ENCODE data around the gene ATG7.

The ATG7 gene

DNA sequence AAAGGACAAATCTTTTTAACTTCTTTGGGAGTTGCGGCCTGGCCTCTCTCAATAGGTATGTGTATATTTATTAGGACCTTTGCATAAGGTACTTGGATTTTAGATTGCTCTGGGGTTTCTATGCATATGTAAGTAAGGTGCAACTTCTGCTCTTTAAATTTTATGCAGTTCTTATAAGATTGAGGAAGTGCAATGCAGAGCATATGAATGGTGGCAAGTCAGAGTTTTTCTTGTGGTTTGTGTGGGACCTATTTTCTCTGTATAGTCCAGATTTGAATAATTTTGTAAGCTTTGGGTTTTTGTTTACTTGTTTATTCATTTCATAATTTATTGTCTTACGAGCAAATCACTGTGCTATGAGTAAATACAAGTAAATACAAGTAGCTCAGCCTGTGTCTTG is 101.5 kb downstream of the ATG7 start:
- Histone ChIP-seq H3K27ac (replicated peaks) (no peak overlapping the region), H3K27me3 (ENCODE audit: insufficient read depth, poor library complexity, severe bottlenecking) (no peaks in the 10 kb centered on the region)
- TF ChIP-seq POLR2AphosphoS5 (IDR thresholded peaks at IDR 0.05; ENCODE audit: low read depth) = no peak
- TF ChIP-seq, protein P1, sequence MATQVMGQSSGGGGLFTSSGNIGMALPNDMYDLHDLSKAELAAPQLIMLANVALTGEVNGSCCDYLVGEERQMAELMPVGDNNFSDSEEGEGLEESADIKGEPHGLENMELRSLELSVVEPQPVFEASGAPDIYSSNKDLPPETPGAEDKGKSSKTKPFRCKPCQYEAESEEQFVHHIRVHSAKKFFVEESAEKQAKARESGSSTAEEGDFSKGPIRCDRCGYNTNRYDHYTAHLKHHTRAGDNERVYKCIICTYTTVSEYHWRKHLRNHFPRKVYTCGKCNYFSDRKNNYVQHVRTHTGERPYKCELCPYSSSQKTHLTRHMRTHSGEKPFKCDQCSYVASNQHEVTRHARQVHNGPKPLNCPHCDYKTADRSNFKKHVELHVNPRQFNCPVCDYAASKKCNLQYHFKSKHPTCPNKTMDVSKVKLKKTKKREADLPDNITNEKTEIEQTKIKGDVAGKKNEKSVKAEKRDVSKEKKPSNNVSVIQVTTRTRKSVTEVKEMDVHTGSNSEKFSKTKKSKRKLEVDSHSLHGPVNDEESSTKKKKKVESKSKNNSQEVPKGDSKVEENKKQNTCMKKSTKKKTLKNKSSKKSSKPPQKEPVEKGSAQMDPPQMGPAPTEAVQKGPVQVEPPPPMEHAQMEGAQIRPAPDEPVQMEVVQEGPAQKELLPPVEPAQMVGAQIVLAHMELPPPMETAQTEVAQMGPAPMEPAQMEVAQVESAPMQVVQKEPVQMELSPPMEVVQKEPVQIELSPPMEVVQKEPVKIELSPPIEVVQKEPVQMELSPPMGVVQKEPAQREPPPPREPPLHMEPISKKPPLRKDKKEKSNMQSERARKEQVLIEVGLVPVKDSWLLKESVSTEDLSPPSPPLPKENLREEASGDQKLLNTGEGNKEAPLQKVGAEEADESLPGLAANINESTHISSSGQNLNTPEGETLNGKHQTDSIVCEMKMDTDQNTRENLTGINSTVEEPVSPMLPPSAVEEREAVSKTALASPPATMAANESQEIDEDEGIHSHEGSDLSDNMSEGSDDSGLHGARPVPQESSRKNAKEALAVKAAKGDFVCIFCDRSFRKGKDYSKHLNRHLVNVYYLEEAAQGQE (IDR thresholded peaks at IDR 0.05; ENCODE audit: insufficient replicate concordance, low read depth) = no peak
- TF ChIP-seq GABPA (IDR thresholded peaks at IDR 0.05; ENCODE audit: low read depth) = no peak
- peak; percentile 91 for TF ChIP-seq SPI1 (IDR thresholded peaks at IDR 0.05; ENCODE audit: borderline replicate concordance, low read depth)

DNA sequence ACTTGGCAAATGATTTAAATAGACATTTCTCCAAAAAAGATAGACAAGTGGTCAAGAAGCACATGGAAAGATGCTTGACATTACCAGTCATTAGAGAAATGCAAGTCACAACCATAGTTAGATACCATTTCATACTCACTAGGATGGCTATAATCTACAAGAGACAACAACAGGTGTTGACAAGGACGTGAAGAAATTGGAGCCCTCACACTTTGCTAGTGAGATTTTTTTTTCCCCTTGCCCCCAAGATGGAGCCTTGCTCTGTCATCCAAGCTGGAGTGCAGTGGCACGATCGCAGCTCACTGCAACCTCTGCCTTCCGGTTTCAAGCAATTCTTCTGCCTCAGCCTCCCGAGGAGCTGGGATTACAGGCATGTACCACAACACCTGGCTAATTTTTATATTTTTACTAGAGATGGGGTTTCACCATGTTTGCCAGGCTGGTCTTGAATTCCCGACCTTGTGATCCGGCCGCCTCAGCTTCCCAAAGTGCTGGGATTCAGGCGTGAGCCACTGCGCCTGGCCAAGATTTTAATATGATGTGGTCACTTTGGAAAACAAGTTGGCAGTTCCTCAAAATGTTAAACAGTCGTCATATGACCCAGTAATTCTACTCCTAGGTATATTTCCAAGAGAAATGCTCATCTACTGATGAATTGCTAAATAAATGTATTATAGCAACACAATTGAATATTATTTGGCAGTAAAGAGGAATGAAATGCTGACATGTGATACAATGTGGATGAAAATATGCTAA is 103.3 kb downstream of the ATG7 start:
- TF ChIP-seq GABPA (IDR thresholded peaks at IDR 0.05; ENCODE audit: low read depth) (no peak), POLR2AphosphoS5 (IDR thresholded peaks at IDR 0.05; ENCODE audit: low read depth) (no peak)
- Histone ChIP-seq H3K27me3 (ENCODE audit: insufficient read depth, poor library complexity, severe bottlenecking) (no peaks in the 10 kb centered on the region), H3K4me3 (replicated peaks; ENCODE audit: insufficient read depth, low read length) (no peak overlapping the region), H3K27ac (replicated peaks) (no peak overlapping the region)
- no peak for DNase-seq (ENCODE audit: low read depth in 1 of 2, low spot score in 1 of 2)

More for the DNA sequence above, 101.5 kb downstream of the ATG7 start:
- H3K4me3 ChIP-seq (replicated peaks; ENCODE audit: insufficient read depth, low read length) = no peak overlapping the region
- no peak for DNase-seq (ENCODE audit: low read depth in 1 of 2, low spot score in 1 of 2)

DNA sequence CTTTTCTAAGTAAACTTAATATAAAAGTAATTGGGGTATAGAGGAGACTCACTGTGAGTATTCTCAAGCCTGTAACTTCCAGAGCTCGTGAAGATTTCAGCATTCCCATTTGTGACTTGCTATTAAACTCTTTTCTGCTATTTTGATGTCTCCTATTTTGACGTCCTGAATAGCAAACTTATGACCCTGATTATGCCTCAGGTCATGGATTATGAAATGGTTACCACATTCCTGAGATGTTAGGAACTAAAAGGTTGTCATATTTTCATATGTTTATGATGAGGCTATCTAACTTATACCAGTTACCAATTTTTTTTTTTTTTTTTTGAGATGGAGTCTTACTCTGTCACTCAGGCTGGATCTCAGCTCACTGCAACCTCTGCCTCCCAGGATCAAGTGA is 105.5 kb downstream of the ATG7 start:
- H3K27ac ChIP-seq (replicated peaks) = no peak overlapping the region
- no peaks in the 10 kb centered on the region for H3K27me3 ChIP-seq (ENCODE audit: insufficient read depth, poor library complexity, severe bottlenecking)
- TF ChIP-seq GABPA (IDR thresholded peaks at IDR 0.05; ENCODE audit: low read depth) (no peak), POLR2AphosphoS5 (IDR thresholded peaks at IDR 0.05; ENCODE audit: low read depth) (no peak), SPI1 (IDR thresholded peaks at IDR 0.05; ENCODE audit: borderline replicate concordance, low read depth) (no peak)
- TF ChIP-seq, protein P1 (IDR thresholded peaks at IDR 0.05; ENCODE audit: insufficient replicate concordance, low read depth) = no peak
- TF ChIP-seq, protein P2, sequence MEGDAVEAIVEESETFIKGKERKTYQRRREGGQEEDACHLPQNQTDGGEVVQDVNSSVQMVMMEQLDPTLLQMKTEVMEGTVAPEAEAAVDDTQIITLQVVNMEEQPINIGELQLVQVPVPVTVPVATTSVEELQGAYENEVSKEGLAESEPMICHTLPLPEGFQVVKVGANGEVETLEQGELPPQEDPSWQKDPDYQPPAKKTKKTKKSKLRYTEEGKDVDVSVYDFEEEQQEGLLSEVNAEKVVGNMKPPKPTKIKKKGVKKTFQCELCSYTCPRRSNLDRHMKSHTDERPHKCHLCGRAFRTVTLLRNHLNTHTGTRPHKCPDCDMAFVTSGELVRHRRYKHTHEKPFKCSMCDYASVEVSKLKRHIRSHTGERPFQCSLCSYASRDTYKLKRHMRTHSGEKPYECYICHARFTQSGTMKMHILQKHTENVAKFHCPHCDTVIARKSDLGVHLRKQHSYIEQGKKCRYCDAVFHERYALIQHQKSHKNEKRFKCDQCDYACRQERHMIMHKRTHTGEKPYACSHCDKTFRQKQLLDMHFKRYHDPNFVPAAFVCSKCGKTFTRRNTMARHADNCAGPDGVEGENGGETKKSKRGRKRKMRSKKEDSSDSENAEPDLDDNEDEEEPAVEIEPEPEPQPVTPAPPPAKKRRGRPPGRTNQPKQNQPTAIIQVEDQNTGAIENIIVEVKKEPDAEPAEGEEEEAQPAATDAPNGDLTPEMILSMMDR (IDR thresholded peaks at IDR 0.05; ENCODE audit: insufficient read depth, low read length) = no peak
- no peak overlapping the region for H3K4me3 ChIP-seq (replicated peaks; ENCODE audit: insufficient read depth, low read length)
- DNase-seq (ENCODE audit: low read depth in 1 of 2, low spot score in 1 of 2) = no peak

DNA sequence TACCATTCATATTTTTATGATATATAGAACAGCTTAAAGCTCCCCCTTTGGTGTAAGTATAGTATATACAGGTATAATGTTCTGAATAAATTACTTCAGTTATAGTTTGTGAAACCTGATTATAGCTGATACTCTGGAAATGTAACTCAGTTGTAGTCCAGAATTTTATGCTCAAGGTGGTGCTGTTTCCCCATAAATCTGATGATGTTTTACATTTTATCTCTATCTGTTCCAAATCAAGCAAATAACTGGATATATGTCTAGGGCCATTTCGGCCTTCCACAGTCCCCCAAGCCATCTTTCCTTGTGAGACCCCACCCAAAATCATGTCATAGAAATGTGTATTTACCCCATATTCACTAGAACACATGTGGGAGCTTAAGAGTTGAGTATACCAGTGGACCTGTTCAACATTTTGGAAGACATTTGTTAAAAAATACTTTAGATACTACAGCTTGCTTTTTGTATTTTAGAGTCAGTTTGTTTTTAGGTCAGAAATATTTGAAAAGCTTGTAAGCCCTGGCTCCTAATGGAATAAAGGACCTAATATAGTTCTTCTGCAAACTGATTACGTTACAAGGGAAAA is 107.1 kb downstream of the ATG7 start:
- H3K27me3 ChIP-seq (ENCODE audit: insufficient read depth, poor library complexity, severe bottlenecking) = no peaks in the 10 kb centered on the region
- TF ChIP-seq GABPA (IDR thresholded peaks at IDR 0.05; ENCODE audit: low read depth) = no peak
- TF ChIP-seq, protein P2 (IDR thresholded peaks at IDR 0.05; ENCODE audit: insufficient read depth, low read length) = no peak
- no peak for TF ChIP-seq SPI1 (IDR thresholded peaks at IDR 0.05; ENCODE audit: borderline replicate concordance, low read depth)
- TF ChIP-seq, protein P1 (IDR thresholded peaks at IDR 0.05; ENCODE audit: insufficient replicate concordance, low read depth) = no peak
- no peak for TF ChIP-seq POLR2AphosphoS5 (IDR thresholded peaks at IDR 0.05; ENCODE audit: low read depth)
- H3K27ac ChIP-seq (replicated peaks) = no peak overlapping the region
- no peak for DNase-seq (ENCODE audit: low read depth in 1 of 2, low spot score in 1 of 2)
- H3K4me3 ChIP-seq (replicated peaks; ENCODE audit: insufficient read depth, low read length) = no peak overlapping the region

Measured in HL-60 (cell line).